Lower lobe of right lung (tissue), 2 donors: Measurements from ENCODE around the gene CHST8. TPM values are rescaled to one million over a fixed set of nuclear protein-coding genes. Genes with fewer than 3 reads are reported as not detected.
"Not testable (repeated sequence)": the region's sequence is repeated elsewhere in the genome, so short reads cannot be mapped to it uniquely, and the experiment has no call there.

ENCODE experiments used
- ATAC-seq, 2 donors: fragments of 200-7000 bp; cut with Tn5 transposase; one replicate each; pipeline ENCODE4 v1.9.1; 2020 to 2022; ENCODE audit warnings: mild to moderate bottlenecking in 2 of 2, moderate library complexity in 2 of 2
- DNase-seq: peaks from one replicate; pipeline ENCODE4 v3.0.0-alpha.2; 2020
- H3K27ac ChIP-seq: fragments of 200-600 bp; one replicate; pipeline ENCODE4 v1.8.0; 2022
- H3K27me3 ChIP-seq: fragments of 200-600 bp; one replicate; pipeline ENCODE4 v1.8.0; 2022; ENCODE audit warnings: low read depth
- H3K36me3 ChIP-seq: fragments of 200-600 bp; one replicate; pipeline ENCODE4 v1.8.0; 2022; ENCODE audit warnings: mild to moderate bottlenecking
- H3K4me1 ChIP-seq: fragments of 200-600 bp; one replicate; pipeline ENCODE4 v1.8.0; 2022
- H3K4me3 ChIP-seq: fragments of 200-600 bp; one replicate; pipeline ENCODE4 v1.8.0; 2022; ENCODE audit warnings: mild to moderate bottlenecking
- H3K9me3 ChIP-seq: fragments of 200-600 bp; one replicate; pipeline ENCODE4 v1.8.0; 2022
- CTCF ChIP-seq: fragments of 200-600 bp; IDR thresholded peaks from one replicate; pipeline ENCODE4 v1.8.0; 2022; ENCODE audit warnings: antibody characterized with exemption, mild to moderate bottlenecking
- intact Hi-C: fragments of 100-400 bp; cut with DNase I; formaldehyde crosslinking; loops from one replicate; pipeline ENCODE4 v1.11.0; 2022
- total RNA-seq: library from RNA; stranded (reverse); fragmentation: NEBNext Ultra II Directional; extraction: Animal tissue kit (Norgen Biotek cat#: 25700); gene quantifications from one replicate; pipeline ENCODE4 v1.2.1, GENCODE V29; 2021
- donor health status: DM: no; HTN: yes; CAD: no; lungs with severe emphysema.

Gene CHST8
- total RNA-seq, 1 donor from 2014 or later, result not detected

GRCh38 chr19:33814181-33815165 is 192.7 kb downstream of the CHST8 start:
- DNase-seq (peak; percentile 20), ATAC-seq (no peak)
- H3K4me3 ChIP-seq, result no peak overlapping the region
- H3K36me3 ChIP-seq, result peaks cover 30% of the 10 kb centered on the region
- intact Hi-C loops, result no loop called here
- no peak for TF ChIP-seq CTCF
- no peaks in the 10 kb centered on the region for H3K9me3 ChIP-seq
- H3K27ac ChIP-seq, result peak overlapping the region; percentile 13
- H3K27me3 ChIP-seq, result no peaks in the 10 kb centered on the region
- peaks cover 33% of the 10 kb centered on the region for H3K4me1 ChIP-seq

GRCh38 chr19:33815380-33816340 is 193.9 kb downstream of the CHST8 start:
- no peaks in the 10 kb centered on the region for H3K27me3 ChIP-seq
- no peak for TF ChIP-seq CTCF
- intact Hi-C loops, result no loop called here
- DNase-seq (peak; percentile 28), ATAC-seq (no peak)
- H3K4me1 ChIP-seq, result peaks cover 45% of the 10 kb centered on the region
- H3K4me3 ChIP-seq, result no peak overlapping the region
- H3K27ac ChIP-seq, result peak overlapping the region; percentile 13
- peaks cover 25% of the 10 kb centered on the region for H3K36me3 ChIP-seq
- no peaks in the 10 kb centered on the region for H3K9me3 ChIP-seq

GRCh38 chr19:33818411-33818810 is 196.7 kb downstream of the CHST8 start:
- intact Hi-C loops, result no loop called here
- peak; percentile 28 for DNase-seq

GRCh38 chr19:33819078-33819477 is 197.3 kb downstream of the CHST8 start:
- peaks cover 51% of the 10 kb centered on the region for H3K4me1 ChIP-seq

More at GRCh38 chr19:33818411-33818810, 196.7 kb downstream of the CHST8 start:
- Histone ChIP-seq H3K36me3 (no peaks in the 10 kb centered on the region), H3K4me1 (peaks cover 52% of the 10 kb centered on the region), H3K9me3 (no peaks in the 10 kb centered on the region), H3K27me3 (no peaks in the 10 kb centered on the region), H3K4me3 (no peak overlapping the region), H3K27ac (no peak overlapping the region)
- no peak for TF ChIP-seq CTCF
- no peak for ATAC-seq

GRCh38 chr19:33819506-33819879 is 197.7 kb downstream of the CHST8 start:
- ATAC-seq, result no peak
- peak overlapping the region; percentile 63 for H3K4me3 ChIP-seq
- H3K9me3 ChIP-seq, result no peaks in the 10 kb centered on the region
- H3K4me1 ChIP-seq, result peaks cover 46% of the 10 kb centered on the region
- peak overlapping the region; percentile 91 for H3K27ac ChIP-seq
- no peaks in the 10 kb centered on the region for H3K36me3 ChIP-seq
- intact Hi-C loops, result no loop called here
- DNase-seq, result no peak
- no peak for TF ChIP-seq CTCF
- H3K27me3 ChIP-seq, result no peaks in the 10 kb centered on the region

More at GRCh38 chr19:33819078-33819477, 197.3 kb downstream of the CHST8 start:
- H3K27me3 ChIP-seq, H3K4me3 ChIP-seq, ATAC-seq, intact Hi-C loops, H3K36me3 ChIP-seq, H3K9me3 ChIP-seq: not testable (repeated sequence)
- peak overlapping the region; percentile 91 for H3K27ac ChIP-seq
- DNase-seq, result peak; percentile 4
